HCT116 (cell line): ENCODE results near the gene ZBTB39. TPM values are rescaled to one million over a fixed set of nuclear protein-coding genes. Genes with fewer than 3 reads are reported as not detected.

Source experiments
- ATAC-seq: fragments of 200-7000 bp; cut with Tn5 transposase; 2 replicates; pipeline ENCODE4 v1.9.1; 2020; ENCODE audit warnings: mild to moderate bottlenecking, moderate library complexity
- BruUV-seq: library from RNA; stranded (reverse); fragments of 400-500 nt; replicated peaks from 2 replicates; lab custom pipeline; 2021; lab: Mats Ljungman, UMichigan
- CTCF ChIA-PET: fragments of 300-600 bp; sonication (Branson Sonifier 250); formaldehyde crosslinking; loops from one replicate; lab custom pipeline; 2021; ENCODE audit warnings: antibody characterized with exemption; lab: Charles Lee
- POLR2A ChIA-PET: fragments of 300-600, 350-600 bp; sonication (Branson Sonifier 250); formaldehyde crosslinking; loops from one replicate; lab custom pipeline; 2021; ENCODE audit warnings: antibody characterized with exemption; lab: Charles Lee
- RAD21 ChIA-PET, 2 experiments: fragments of 300-600 bp; sonication (Branson Sonifier 250); formaldehyde crosslinking; loops; one replicate each; lab custom pipeline; 2023; ENCODE audit warnings: low total read pairs in 2 of 2; ENCODE audit not compliant: uncharacterized antibody in 2 of 2, unreplicated experiment in 2 of 2, low non-redundant PET in 1 of 2; lab: Charles Lee
- DNase-seq: peaks from one replicate; pipeline ENCODE4 v3.0.0-alpha.2; 2010; ENCODE audit warnings: low read depth, low spot score
- H2AFZ ChIP-seq: fragments of 200-600 bp; shearing (Covaris generic), sonication (generic); 2 replicates; pipeline ENCODE4 v1.6.1; 2017; ENCODE audit warnings: low read depth, mixed run types, mixed read lengths, antibody characterized with exemption, low read length; ENCODE audit not compliant: poor library complexity, severe bottlenecking
- H3K27ac ChIP-seq: 2 replicates; pipeline ENCODE4 v1.5.1; 2012; ENCODE audit warnings: low read depth, low read length
- H3K27me3 ChIP-seq: fragments of 200-600 bp; sonication (generic); 2 replicates; pipeline ENCODE4 v1.6.1; 2016; ENCODE audit warnings: mixed run types, low read length, mixed read lengths; ENCODE audit not compliant: insufficient read depth
- H3K36me3 ChIP-seq, 2 experiments: fragments of 200-500 bp in 1 of 2; fragments of 200-600 bp in 1 of 2; sonication (Bioruptor generic) in 1 of 2; sonication (generic) in 1 of 2; 2 replicates each; pipeline versions ENCODE4 v1.5.1 to v1.6.1; 2014 to 2016; ENCODE audit warnings: low read length in 2 of 2, inconsistent platforms in 1 of 2, mixed read lengths in 1 of 2, mixed run types in 1 of 2; ENCODE audit not compliant: insufficient read depth in 2 of 2, control insufficient read depth in 1 of 2
- H3K4me1 ChIP-seq, 2 experiments: fragments of 200-600 bp in 1 of 2; sonication (generic) in 1 of 2; 2 replicates each; pipeline versions ENCODE4 v1.5.1 to v1.6.1; 2012 to 2017; ENCODE audit warnings: low read length in 2 of 2, inconsistent platforms in 1 of 2, mild to moderate bottlenecking in 1 of 2, mixed read lengths in 1 of 2, mixed run types in 1 of 2, moderate library complexity in 1 of 2; ENCODE audit not compliant: insufficient read depth in 2 of 2, control insufficient read depth in 1 of 2
- H3K4me2 ChIP-seq: fragments of 200-600 bp; sonication (generic); 2 replicates; pipeline ENCODE4 v1.6.1; 2017; ENCODE audit warnings: mixed run types, low read length, mixed read lengths
- H3K4me3 ChIP-seq, 2 experiments: fragments of 200-600 bp in 1 of 2; sonication (generic) in 1 of 2; replicated peaks in 1 of 2; 2 replicates each; pipeline ENCODE4 v1.5.1; 2011 to 2016; ENCODE audit warnings: low read length in 2 of 2, control low read depth in 1 of 2, low read depth in 1 of 2, mild to moderate bottlenecking in 1 of 2, mixed read lengths in 1 of 2, mixed run types in 1 of 2
- H3K79me2 ChIP-seq: fragments of 200-600 bp; sonication (generic); 2 replicates; pipeline ENCODE4 v1.6.1; 2017; ENCODE audit warnings: mild to moderate bottlenecking, mixed run types, low read length, moderate library complexity, mixed read lengths; ENCODE audit not compliant: insufficient read depth
- H3K9ac ChIP-seq: fragments of 200-600 bp; sonication (generic); 2 replicates; pipeline ENCODE4 v1.6.1; 2016; ENCODE audit warnings: low read length, mixed read lengths
- H3K9me2 ChIP-seq: fragments of 200-600 bp; sonication (generic), shearing (Covaris generic); 2 replicates; pipeline ENCODE4 v1.6.1; 2017; ENCODE audit warnings: mixed run types, mild to moderate bottlenecking, moderate library complexity; ENCODE audit not compliant: insufficient read depth
- H3K9me3 ChIP-seq, 2 experiments: fragments of 200-500 bp in 1 of 2; fragments of 200-600 bp in 1 of 2; sonication (Bioruptor generic) in 1 of 2; sonication (generic) in 1 of 2; 2 replicates each; pipeline ENCODE4 v1.6.1; 2014 to 2017; ENCODE audit warnings: low read length in 2 of 2, mixed read lengths in 2 of 2, inconsistent platforms in 1 of 2, low read depth in 1 of 2, mild to moderate bottlenecking in 1 of 2, mixed run types in 1 of 2, moderate library complexity in 1 of 2; ENCODE audit not compliant: control insufficient read depth in 1 of 2, insufficient read depth in 1 of 2
- H4K20me1 ChIP-seq: fragments of 200-600 bp; sonication (generic), shearing (Covaris generic); 2 replicates; pipeline ENCODE4 v1.6.1; 2017; ENCODE audit warnings: mixed run types, mild to moderate bottlenecking, moderate library complexity; ENCODE audit not compliant: insufficient read depth
- ATF3 ChIP-seq: IDR thresholded peaks from 2 replicates; pipeline ENCODE4 v1.6.1; 2012
- CBX3 ChIP-seq: IDR thresholded peaks from 2 replicates; pipeline ENCODE4 v1.6.1; 2012; ENCODE audit warnings: low read depth
- CEBPB ChIP-seq: IDR thresholded peaks from 2 replicates; pipeline ENCODE4 v1.6.1; 2012; ENCODE audit warnings: low read depth
- CTCF ChIP-seq, 3 experiments: fragments of 200-600 bp in 1 of 3; sonication (generic) in 1 of 3; IDR thresholded peaks in 2 of 3; conservative IDR thresholded peaks in 1 of 3; 2 replicates each; pipeline ENCODE4 v1.5.1; 2012 to 2017; ENCODE audit warnings: low read depth in 2 of 3, low read length in 2 of 3, antibody characterized with exemption in 1 of 3, borderline replicate concordance in 1 of 3, control low read depth in 1 of 3, mild to moderate bottlenecking in 1 of 3, mixed read lengths in 1 of 3, mixed run types in 1 of 3, moderate library complexity in 1 of 3; ENCODE audit not compliant: insufficient read depth in 1 of 3
- EGR1 ChIP-seq: IDR thresholded peaks from 2 replicates; pipeline ENCODE4 v1.6.1; 2012; ENCODE audit warnings: low read depth
- ELF1 ChIP-seq: IDR thresholded peaks from 2 replicates; pipeline ENCODE4 v1.6.1; 2012; ENCODE audit warnings: low read depth, borderline replicate concordance
- EZH2 ChIP-seq: fragments of 200-600 bp; sonication (generic); IDR thresholded peaks from 2 replicates; pipeline ENCODE4 v1.6.1; 2017; ENCODE audit warnings: antibody characterized with exemption, mixed run types
- EZH2phosphoT487 ChIP-seq: fragments of 200-600 bp; IDR thresholded peaks from 2 replicates; pipeline ENCODE4 v1.6.1; 2018; ENCODE audit warnings: antibody characterized with exemption, borderline replicate concordance
- FOSL1 ChIP-seq: IDR thresholded peaks from 2 replicates; pipeline ENCODE4 v1.6.1; 2012; ENCODE audit warnings: low read depth
- POLR2A ChIP-seq: IDR thresholded peaks from 2 replicates; pipeline ENCODE4 v1.7.0; 2011; ENCODE audit warnings: borderline replicate concordance; ENCODE audit not compliant: insufficient read depth, insufficient read length; ENCODE audit errors: extremely low read depth
- POLR2AphosphoS5 ChIP-seq: IDR thresholded peaks from 2 replicates; pipeline ENCODE4 v1.6.1; 2011; ENCODE audit warnings: mild to moderate bottlenecking, low read depth, low read length, moderate library complexity
- REST ChIP-seq: IDR thresholded peaks from 2 replicates; pipeline ENCODE4 v1.6.1; 2012; ENCODE audit warnings: low read depth
- SP1 ChIP-seq: IDR thresholded peaks from 2 replicates; pipeline ENCODE4 v1.6.1; 2012; ENCODE audit warnings: low read depth
- TCF7L2 ChIP-seq: IDR thresholded peaks from 2 replicates; pipeline ENCODE4 v1.7.0; 2011; ENCODE audit warnings: borderline replicate concordance, inconsistent platforms; ENCODE audit not compliant: insufficient read depth, insufficient read length; ENCODE audit errors: extremely low read depth
- YY1 ChIP-seq: IDR thresholded peaks from 2 replicates; pipeline ENCODE4 v1.6.1; 2011; ENCODE audit warnings: low read length, low read depth, moderate library complexity, mild to moderate bottlenecking; ENCODE audit not compliant: insufficient replicate concordance; ENCODE audit errors: extremely low read depth
- ZFX ChIP-seq: fragments of 450-650 bp; IDR thresholded peaks from 2 replicates; pipeline ENCODE4 v1.6.1; 2017
- intact Hi-C: fragments of 100-400 bp; cut with micrococcal nuclease; formaldehyde crosslinking; loops from 2 replicates; pipeline ENCODE4 v1.10.0; 2022
- total RNA-seq: library from RNA; stranded (reverse); gene quantifications from one replicate; pipeline ENCODE4 v1.2.1, GENCODE V29; 2021; ENCODE audit not compliant: unreplicated experiment

ZBTB39 gene
- total RNA-seq, 1 experiment from 2014 or later = 12.3 TPM

GRCh38 chr12:56955631-56956256 lies 50.6 kb downstream of the ZBTB39 start:
- ATAC-seq = no peak
- CTCF ChIA-PET = no interaction called here

GRCh38 chr12:56954958-56955355 lies 51.4 kb downstream of the ZBTB39 start:
- BruUV-seq = no TSS peak
- Histone ChIP-seq H3K9ac (no peak overlapping the region), H4K20me1 (no peaks in the 10 kb centered on the region), H2AFZ (no peak overlapping the region), H3K4me3 (no peak overlapping the region), H3K4me2 (no peak overlapping the region), H3K9me2 (no peaks in the 10 kb centered on the region), H3K79me2 (no peaks in the 10 kb centered on the region), H3K9me3 (no peaks in the 10 kb centered on the region), H3K4me1 (peaks cover 0 to 4% of the 10 kb centered on the region in 2 experiments; a peak in 1 of 4 replicates), H3K27ac (no peak overlapping the region), H3K36me3 (no peaks in the 10 kb centered on the region), H3K27me3 (no peaks in the 10 kb centered on the region)
- POLR2A ChIA-PET = no interaction called here
- intact Hi-C loops = no loop called here
- CTCF ChIA-PET = no interaction called here
- RAD21 ChIA-PET = no interaction called here
- no peak for DNase-seq
- no peak for ATAC-seq
- TF ChIP-seq YY1 (no peak), REST (no peak), POLR2AphosphoS5 (no peak), SP1 (no peak), ATF3 (no peak), ZFX (no peak), FOSL1 (no peak), CTCF (IDR thresholded peaks at IDR 0.05 in 2 of 3, conservative IDR thresholded peaks at IDR 0.05 in 1 of 3; ENCODE audit: borderline replicate concordance in 1 of 3, insufficient read depth in 1 of 3, low read depth in 2 of 3, low read length in 2 of 3) (no peak), TCF7L2 (no peak), ELF1 (no peak), EGR1 (no peak), CBX3 (no peak), EZH2phosphoT487 (no peak), CEBPB (no peak), POLR2A (no peak)

More at GRCh38 chr12:56955631-56956256, 50.6 kb downstream of the ZBTB39 start:
- H3K36me3 ChIP-seq = no peaks in the 10 kb centered on the region
- no peak overlapping the region for H3K27ac ChIP-seq
- no peaks in the 10 kb centered on the region for H3K9me2 ChIP-seq
- no peak for DNase-seq
- no peak overlapping the region for H3K4me2 ChIP-seq
- H3K79me2 ChIP-seq = no peaks in the 10 kb centered on the region
- H3K9me3 ChIP-seq = no peaks in the 10 kb centered on the region
- POLR2A ChIA-PET = no interaction called here
- BruUV-seq = no TSS peak
- H3K27me3 ChIP-seq = no peaks in the 10 kb centered on the region
- no peaks in the 10 kb centered on the region for H3K4me1 ChIP-seq
- TF ChIP-seq POLR2A (no peak), EZH2 (no peak)
- H3K4me3 ChIP-seq = no peak overlapping the region
- intact Hi-C loops = no loop called here
- H4K20me1 ChIP-seq = no peaks in the 10 kb centered on the region
- RAD21 ChIA-PET = no interaction called here
- no peak overlapping the region for H2AFZ ChIP-seq
- no peak overlapping the region for H3K9ac ChIP-seq
